NCI-H1092 (cell line): ENCODE measurements around the gene SLC30A1.
"Not testable (repeated sequence)": the region's sequence is repeated elsewhere in the genome, so short reads cannot be mapped to it uniquely, and the experiment has no call there.

Experiments
- DNase-seq: peaks from one replicate; lab custom pipeline; 2025; lab: John Stamatoyannopoulos, UW

Gene SLC30A1

DNA sequence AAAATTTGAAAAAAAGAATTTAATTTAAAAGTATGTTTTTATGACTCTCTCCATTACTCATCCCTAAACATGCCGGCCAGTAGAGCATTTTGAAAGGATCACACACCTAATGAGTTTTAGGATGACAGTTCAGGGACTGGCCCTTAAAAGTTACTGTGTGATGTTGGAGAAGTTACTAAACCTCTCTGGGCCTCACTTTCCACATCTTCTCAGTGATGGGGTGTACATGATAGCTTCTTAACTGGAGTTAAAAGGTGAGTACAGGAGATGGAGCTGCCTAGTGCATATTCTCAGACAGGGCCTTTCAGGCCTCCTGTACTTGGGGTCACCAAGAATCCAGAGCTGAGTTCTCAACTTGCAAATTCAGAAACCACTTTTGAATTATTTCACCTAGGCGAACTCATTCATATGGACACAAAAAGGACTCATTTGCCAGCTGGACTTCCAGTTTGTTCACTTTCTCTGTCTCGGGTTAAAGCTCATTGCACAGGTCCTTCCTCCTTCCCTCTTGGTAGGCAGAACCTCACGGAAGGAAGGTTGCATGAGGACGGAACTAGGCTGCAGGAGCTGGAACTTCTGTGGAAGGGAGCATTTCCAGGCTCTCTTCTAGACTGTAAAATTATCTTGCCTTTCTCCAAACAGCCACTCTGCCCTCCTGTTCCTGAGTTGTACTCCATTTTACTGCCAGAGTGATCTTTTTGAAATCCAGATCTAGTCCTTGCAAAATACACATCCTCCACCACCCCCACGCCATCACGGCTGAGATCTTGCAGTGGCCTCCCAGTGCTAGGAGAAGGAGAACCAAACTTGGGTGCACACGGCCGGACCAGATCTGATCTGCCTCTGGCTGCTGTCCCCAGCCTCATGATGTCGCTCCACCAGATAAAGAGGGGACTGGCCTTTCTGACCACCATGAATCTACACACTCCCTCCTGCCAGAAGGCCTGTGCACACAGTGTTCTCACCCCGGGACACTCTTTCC lies 4.3 kb upstream of the SLC30A1 start:
- no peak for DNase-seq

DNA sequence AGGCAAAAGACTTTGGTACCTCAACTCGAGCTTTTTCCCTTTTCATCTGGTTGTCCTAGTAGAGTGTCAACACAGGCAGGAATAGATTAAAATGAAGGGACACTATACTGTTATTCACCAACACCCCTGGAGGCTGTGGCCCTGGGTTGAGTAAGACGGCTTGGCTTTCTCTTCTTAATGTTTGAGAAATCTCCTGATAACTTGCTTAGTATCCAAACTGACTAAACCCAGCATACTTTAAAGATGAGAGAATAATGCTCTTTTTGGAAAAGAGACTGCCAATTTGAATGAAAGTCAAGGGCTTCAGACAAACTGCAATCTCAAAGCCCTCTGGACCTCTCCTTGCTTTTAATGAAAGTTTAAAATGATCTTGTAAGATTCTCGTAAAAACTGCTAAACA lies 2.6 kb upstream of the SLC30A1 start:
- DNase-seq, result no peak

DNA sequence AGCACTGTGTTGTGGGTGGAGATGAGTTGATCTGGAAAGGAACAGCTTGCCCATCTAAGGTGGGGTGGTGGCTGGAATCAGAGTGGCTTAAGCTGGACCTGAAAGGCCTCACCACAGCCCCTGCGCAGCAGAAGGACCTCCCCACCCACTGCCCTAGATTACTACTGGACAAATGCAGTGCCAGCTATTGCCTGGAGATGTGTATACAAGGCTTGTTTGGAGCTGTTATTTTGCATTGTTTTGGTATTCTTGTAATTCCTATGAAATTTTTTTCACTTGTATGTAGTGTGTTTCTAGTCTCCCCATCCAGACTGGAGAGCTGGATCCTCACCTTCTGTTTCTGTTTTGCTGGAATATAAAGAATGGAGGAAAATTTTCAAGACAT lies 1.3 kb upstream of the SLC30A1 start:
- no peak for DNase-seq

DNA sequence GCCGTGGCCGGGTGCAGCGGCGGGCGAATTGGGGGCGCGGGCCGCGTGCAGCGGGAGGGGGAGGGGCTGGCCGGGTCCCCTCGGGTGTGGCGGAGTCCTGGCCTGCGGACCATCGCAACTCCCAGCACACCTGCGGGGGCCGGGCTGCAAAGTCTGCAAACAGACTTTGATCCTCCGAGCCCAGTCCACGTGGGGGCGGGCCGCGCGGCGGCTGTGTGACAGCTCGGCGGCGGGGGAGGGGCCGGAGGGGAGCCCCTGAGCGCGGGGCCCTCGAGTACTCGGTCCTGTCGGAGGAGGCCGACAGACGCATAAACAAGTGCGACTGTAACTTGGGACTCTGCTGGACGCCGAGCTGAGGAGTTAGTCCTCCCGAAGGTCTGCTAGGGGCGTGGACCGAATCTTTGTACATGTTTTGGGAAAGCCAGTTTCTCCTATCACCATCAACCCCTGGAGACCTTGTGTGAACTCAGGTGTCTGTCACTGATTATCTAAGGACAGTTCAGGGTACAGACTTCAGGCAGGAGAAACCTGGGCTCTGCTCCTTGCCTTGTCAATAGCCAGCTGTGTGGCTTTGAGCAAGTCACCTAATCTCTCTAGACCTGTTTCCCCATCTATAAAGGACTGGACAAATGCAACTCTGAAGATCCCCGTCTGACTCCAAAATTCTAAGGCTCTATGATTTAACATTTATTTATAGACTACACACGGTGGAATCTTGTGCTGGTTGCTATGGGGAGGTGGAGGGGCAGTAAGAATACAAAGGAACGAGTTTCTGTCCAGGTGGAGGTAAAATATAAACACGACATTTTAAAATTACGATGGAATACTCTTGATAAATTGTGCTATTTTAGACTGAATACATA lies 710 bp upstream of the SLC30A1 start:
- peak; percentile 74 for DNase-seq

DNA sequence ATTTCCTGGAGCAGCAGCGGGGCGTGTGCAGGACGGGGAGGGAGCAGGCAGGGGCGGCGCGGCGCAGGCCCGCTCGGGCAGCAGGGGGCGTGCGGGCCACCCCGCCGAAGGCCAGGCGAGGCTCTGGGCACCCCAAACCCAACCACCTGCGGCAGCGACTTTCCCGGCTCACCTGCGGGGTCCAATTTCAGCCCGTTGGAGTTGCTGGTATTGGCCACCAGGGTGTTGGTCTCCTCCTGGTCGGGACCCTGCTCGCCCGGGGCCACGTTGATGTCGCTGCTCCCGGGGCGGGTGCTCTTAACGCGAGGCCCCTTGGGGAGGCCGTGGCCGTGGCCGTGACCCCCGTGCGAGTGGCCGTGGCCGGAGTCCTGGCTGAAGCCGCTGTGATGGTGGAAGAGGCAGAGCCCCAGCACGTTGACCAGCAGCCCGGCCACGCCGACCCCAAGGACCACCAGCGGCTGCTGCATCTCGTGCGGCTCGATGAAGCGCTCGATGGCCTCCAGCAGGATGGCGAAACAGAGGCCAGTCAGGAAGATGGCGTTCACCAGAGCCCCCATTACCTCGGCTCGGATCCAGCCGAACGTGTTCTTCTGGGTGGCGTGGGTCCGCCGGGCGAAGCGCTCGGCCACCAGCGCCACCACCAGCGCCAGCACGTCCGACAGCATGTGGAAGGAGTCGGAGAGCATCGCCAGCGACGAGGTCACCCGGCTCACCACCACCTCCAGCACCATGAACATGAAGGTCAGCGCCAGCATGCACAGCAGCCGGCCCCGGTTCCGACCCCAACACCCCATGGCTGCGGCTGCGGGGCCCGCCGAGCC lies 932 bp downstream of the SLC30A1 start:
- peak; percentile 32 for DNase-seq

DNA sequence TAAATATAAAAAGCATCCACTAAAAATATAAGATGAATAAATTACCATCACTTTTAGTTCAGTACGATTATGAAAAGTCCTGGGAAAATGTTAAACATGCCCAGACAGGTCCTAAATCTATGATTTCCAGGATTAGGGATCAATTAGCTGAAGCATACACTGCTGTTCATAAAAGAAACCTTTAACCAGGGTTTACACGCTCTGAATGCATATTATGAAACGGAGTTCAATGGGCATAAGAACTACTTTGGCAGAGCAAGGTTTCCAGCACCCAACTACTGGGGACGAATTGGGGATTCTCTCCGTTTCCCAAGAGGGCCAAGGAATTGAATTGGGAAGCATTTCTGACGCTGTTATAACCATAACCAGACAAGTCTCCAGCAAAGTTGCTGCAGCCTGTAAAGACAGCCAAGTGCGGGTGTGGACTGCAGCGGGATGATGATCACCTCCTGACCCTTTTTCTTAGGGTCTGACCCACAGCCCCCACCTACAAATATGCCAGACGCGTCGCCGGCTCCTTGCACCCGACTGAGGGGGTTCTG lies 1.6 kb downstream of the SLC30A1 start:
- DNase-seq, result no peak

DNA sequence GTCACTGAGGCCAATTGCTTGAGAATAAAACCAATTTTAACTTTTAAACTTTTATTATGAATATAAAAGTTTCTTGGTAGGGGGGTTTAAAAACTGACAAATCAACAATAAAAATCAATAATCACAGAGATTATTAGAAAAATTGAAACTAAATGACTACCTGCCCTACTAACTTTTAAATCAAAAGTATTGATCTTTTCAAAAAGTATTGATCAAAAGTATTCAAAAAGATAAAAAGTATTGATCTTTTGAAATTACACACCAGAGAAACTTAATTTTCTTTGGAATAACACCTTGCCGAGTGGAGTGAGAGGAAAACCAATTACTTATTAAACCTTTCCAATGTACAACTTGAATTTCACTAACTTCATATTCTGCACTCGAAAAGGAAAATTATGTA lies 2.2 kb downstream of the SLC30A1 start:
- no peak for DNase-seq

DNA sequence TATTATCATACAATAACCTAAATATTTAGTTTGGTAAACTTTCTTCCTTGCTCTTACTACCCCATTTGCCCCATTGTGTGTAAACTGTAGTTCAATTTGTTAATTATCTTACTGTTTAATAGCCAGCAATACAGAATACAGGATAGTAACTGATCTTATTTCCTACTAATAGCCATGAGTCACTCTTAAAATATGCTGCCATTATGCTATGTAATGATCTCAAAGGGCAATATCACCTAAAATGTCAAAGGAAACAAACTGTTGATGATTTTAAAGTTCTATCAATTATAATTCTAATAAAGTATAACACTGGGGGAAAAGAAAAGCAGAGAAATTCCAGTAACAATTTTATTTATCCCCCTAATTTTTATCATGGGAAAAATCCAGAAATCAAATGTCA lies 4.3 kb downstream of the SLC30A1 start:
- no peak for DNase-seq

DNA sequence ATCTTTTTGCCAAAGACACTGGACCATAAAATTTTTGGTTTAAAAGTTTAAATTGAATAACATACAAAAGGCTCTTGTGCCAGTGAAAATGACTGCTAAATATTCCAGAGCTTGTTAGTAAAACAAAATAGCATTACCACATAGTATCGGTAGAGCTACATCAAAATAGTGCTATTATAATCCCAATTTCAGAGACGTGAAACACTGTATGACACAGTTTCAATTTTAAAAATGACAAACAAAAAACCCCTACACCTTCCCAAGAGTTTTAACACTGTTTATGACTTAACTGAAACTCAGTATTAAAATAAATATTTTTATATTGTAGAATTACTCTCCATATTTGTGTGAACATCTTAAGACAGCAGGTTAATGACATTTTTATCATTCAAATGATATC lies 7.0 kb downstream of the SLC30A1 start:
- no peak for DNase-seq

DNA sequence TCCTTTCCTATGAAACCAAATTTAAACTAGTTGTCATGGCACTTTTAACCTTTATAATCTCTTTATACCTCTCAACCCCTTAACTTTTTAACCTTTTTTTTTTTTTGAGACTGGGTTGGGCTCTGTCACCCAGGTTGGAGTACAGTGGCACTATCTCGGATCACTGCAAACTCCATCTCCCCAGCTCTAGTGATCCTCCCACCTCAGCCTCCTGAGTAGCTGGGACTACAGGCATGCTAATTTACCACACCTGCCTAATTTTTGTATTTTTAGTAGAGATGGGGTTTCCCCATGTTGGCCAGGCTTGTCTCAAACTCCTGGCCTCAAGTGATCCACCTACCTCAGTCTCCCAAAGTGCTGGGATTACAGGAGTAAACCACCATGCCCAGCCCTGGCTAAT lies 8.6 kb downstream of the SLC30A1 start:
- not testable (repeated sequence) for DNase-seq

DNA sequence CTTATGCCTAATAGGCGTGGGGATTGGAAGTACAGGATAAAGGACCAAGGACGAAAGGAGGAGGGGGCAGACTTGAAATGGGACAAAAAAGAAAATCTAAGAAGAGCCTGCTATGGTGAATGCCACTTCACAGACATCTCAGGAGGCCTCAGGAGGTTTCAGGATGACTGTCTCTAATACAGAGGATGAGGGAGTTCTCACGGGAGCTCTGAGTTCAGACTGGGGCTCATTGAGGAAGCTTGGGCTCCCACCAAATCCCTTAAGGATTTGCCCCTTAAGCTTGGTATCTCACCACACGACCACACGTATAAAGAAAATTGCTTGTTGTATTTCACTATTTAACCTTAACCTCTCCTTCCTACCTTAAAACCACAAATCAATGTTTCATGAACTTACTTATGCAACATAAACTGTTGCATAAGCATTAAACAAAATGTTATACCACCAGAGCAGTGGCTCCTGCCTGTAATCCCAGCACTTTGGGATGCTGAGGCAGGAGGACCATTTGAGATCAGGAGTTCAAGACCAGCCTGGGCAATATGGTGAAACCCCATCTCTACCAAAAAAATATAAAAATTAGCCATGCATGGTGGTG lies 12.4 kb downstream of the SLC30A1 start:
- DNase-seq, result no peak

DNA sequence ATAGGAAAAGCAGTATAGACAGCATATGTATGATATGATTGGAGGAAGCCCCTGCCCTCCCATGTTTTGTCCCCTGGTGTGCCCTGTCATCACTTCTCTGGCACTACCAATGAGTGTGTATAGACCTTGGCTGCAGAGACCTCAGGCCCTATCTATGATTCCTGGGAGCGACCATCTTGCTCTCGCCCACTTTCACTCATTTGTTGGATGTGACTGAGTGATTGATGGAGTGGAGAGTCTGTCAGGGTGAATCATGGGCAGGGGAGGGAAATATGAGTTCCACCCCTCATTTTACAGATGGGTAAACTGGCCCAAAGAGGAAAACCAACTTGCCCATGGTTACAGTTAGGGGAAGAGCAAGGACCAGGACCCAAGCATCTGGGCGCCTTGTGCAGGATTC lies 14.9 kb downstream of the SLC30A1 start:
- DNase-seq, result no peak

DNA sequence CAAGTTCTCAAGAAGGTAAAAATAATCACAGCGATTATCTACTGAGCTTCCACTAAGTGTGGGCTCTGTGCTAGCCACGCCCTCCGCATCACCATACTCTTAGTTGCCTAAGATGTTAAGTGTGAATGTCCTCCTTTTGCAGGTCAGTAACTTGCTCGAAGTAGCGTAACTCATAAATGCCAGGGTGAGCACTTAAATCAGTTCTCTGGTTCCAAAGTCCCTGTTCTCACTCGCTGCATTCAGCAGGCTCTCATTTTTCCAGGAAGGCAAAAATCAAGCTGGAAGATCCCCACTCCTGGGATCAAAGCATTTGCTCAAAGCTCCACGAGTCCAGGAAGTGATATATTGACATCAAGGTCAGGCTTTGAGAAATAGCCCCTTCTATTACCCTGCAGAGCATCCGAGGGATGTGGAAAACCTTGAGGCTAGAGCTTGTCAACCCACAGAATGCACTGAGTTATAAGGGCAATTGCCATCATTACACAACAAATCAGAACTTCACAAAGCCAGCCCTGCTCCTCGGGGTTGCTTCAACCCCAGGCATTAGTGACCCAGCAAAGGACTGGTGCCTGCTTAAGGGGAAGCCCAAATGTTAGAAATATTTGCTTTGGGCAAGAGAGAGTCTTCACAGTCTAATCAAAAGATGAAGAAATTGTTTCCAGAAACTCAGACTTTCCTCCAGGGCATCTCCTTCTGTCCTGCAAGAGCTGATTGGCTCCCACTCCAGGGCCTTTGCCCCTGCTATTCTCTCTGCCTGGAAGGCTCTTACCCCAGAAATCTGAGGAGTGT lies 19.5 kb downstream of the SLC30A1 start:
- no peak for DNase-seq

DNA sequence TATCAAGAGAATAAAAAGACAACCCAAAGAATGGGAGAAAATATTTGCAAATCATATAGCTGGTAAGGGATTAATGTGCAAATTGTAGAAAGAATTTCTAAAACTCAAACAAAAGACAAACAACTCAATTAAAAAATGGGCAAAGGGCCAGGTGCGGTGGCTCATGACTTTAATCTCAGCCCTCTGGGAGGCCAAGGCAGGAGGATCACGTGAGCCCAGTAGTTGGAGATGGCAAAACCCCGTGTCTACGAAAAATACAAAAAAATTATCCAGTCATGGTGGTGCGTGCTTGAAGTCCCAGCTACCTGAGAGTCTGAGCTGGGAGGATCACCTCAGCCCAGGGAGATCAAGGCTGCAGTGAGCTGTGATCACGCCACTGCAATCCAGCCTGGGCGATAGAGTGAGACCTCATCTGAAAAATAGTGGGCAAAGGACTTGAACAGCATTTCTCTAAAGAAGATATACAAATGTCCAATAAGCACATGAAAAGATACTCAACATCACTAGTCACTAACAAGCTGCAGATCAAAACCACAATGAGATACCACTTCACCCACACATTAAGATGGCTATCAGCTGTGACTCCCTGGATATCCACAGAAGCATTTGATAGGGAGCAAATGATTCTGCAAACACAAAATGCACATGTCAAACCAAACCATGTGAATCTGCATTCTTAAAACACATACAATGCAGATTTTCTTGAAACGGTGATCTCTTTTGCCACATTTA lies 20.9 kb downstream of the SLC30A1 start:
- no peak for DNase-seq

DNA sequence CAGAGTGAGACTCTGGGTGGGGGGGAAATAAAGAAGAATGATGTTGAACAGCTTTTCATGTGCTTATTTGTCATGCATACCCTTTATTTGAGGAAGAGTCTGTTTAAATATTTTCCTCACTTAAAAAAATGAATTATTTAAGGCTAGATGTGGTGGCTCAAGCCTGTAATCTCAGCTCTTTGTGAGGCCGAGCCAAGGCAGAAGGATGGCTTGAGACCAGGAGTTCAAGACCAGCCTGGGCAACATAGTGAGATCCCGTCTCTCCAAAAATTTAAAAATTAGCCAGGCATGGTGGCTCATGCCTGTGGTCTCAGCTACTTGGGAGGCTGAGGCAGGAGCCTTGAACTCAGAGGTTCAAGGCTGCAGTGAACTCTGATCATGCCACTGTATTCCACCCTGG lies 25.4 kb downstream of the SLC30A1 start:
- DNase-seq, result no peak

DNA sequence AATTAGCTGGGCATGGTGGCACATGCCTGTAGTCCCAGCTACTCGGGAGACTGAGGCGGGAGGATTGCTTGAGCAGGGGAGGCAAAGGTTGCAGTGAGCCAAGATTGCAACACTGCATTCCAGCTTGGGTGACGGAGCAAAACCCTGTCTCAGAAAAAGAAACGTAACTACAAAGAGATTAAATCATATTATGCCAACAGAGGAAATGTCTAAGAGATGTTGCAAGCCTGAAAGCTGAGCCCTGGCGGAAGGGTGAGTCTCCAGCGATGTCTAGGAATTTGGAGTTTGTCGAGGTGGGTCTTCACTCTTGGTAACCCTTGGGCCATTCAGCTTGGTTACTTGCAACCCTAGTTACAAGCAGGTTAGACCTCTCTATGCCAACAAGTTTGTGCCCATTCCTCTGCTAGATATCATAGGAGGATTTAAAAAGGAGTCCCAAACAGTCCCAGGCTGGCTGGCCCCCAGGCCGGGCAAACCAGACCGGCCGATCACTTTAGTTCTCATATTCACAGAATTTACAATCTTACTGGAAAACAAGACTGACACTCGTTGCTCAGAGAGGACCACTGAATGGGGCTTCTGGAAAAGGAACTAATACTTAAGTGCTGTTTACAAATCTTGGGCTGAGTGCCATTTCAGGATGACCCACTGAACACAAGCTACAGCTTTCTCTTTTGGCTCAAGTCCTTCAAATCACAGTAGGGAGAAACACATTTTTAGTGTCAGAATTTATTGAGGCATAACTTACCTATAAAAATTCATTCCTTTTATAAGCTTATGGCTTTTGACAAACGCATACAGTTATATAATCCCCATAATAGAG lies 27.1 kb downstream of the SLC30A1 start:
- DNase-seq, result no peak

DNA sequence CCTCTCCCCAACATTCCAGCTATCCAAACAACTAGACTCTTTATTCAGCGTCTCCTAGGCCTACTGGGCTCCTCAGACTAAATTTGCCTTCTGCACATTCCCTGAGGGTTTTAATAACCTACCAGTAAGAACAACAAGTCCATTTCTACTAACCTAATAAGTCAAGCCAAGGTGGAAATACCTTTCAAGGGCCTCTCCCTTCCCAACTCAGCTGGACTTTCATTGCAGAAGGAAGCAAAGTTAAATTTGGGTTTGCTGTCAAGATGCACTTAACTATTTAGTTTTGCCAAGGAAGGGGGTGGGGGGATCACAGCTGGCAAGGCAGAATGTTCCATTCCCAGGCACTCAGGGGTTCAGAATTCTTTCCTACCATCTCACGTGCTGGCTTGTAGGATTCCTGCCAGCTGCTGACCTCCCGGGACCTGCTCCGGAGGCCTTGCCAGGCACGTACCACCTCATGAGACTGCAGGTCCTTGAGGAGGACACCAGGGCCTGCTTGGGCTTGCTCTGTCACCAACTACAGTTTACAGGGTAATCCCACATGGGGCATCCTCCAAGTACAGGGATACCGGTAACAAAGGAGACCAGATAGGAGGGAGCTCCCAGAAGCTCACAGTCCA lies 29.8 kb downstream of the SLC30A1 start:
- no peak for DNase-seq

DNA sequence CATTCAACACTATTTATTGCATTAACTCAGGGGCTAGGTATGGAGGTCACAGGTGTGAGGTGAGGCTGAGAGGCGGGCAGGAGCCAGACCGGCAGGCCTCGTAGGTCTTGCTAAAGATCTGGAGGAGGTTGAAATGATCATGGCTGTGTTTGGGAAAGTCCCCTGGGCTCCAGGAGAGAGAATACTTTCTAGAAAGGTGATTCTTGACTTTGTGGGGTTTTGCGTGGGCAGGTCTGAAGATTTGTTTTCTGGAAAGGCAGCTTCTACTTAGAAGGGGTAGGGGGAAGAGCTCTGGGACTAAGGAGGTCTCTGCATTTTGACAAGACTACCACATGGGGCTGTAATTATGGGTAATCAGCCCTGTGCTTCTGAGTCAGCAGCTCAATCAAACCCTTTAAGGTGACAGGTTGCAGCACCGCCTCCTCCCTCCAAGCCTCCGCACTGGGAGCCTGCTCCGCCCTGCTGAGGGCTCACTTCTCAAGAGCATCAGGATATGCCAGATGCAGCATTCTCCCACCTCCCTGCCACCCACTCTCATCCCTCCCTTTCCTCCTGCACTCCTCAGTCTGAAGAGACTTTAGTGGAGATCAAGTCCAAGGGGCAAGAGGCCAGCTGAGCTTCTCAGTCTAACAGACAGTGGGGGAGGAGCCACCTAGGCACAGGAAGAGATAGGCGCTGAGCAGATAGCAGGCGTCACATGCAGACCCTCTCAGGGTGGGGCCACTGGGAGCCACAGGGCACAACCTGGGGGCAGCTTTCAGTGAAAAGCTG lies 30.5 kb downstream of the SLC30A1 start:
- no peak for DNase-seq
